HG03039 (cell line): ENCODE measurements around the gene LRRC2.
"Not testable (repeated sequence)": the region's sequence is repeated elsewhere in the genome, so short reads cannot be mapped to it uniquely, and the experiment has no call there.

ENCODE experiments used
- ATAC-seq: cut with Tn5 transposase; IDR thresholded peaks from one replicate; pipeline ENCODE4 v1.9.1; 2021; ENCODE audit warnings: mild to moderate bottlenecking, moderate library complexity; ENCODE audit not compliant: unreplicated experiment

Gene LRRC2

GRCh38 chr3:46501702-46502101 lies 64.4 kb downstream of the LRRC2 start:
- no peak for ATAC-seq

- no peak for ATAC-seq
These were observed 65.2 kb downstream of the LRRC2 start for GRCh38 chr3:46500656-46501635.

GRCh38 chr3:46498916-46499519 lies 67.1 kb downstream of the LRRC2 start:
- ATAC-seq: no peak

GRCh38 chr3:46497556-46498265 lies 68.4 kb downstream of the LRRC2 start, which contains the start of gene RTP3:
TSS of gene RTP3 (plus strand) at chr3:46497976. CDS start at chr3:46498063, 87 bp downstream.
- no peak for ATAC-seq

GRCh38 chr3:46496746-46497555 lies 69.2 kb downstream of the LRRC2 start:
- no peak for ATAC-seq

- ATAC-seq: no peak
These were observed 70.1 kb downstream of the LRRC2 start for GRCh38 chr3:46495901-46496456.

GRCh38 chr3:46494491-46494890 lies 71.6 kb downstream of the LRRC2 start:
- ATAC-seq: not testable (repeated sequence)

- ATAC-seq: no peak
These were observed 73.1 kb downstream of the LRRC2 start for GRCh38 chr3:46492890-46493547.

GRCh38 chr3:46491089-46492070 lies 74.7 kb downstream of the LRRC2 start:
- no peak for ATAC-seq

- ATAC-seq: no peak
These were observed 75.6 kb downstream of the LRRC2 start for GRCh38 chr3:46490338-46491084.

GRCh38 chr3:46489875-46490274 lies 76.2 kb downstream of the LRRC2 start:
- ATAC-seq: no peak

- ATAC-seq: no peak
These were observed 76.7 kb downstream of the LRRC2 start for GRCh38 chr3:46489381-46489780.

GRCh38 chr3:46488735-46489361 lies 77.3 kb downstream of the LRRC2 start:
- peak; percentile 80 for ATAC-seq

- no peak for ATAC-seq
These were observed 80.3 kb downstream of the LRRC2 start for GRCh38 chr3:46485779-46486175.

GRCh38 chr3:46484911-46485778 lies 81.0 kb downstream of the LRRC2 start:
- no peak for ATAC-seq

- ATAC-seq: no peak
These were observed 81.7 kb downstream of the LRRC2 start for GRCh38 chr3:46484388-46484787.
